MM.1S (cell line): ENCODE results near the gene MDK.

Source experiments
- CTCF ChIP-seq: fragments of 300-600 bp; sonication (generic); IDR thresholded peaks from 2 replicates; pipeline ENCODE4 v1.5.1; 2016; ENCODE audit warnings: antibody characterized with exemption, low read length, mixed read lengths
- EZH2 ChIP-seq: fragments of 300-600 bp; sonication (generic); optimal IDR thresholded peaks from 2 replicates; pipeline ENCODE3; 2017; ENCODE audit warnings: low read depth, mild to moderate bottlenecking, antibody characterized with exemption, low read length, mixed read lengths

- TF ChIP-seq CTCF (no peak), EZH2 (no peak)
Observed at GRCh38 chr11:46350695-46351094, 30.8 kb upstream of the MDK start.
